Suprapubic skin (tissue), 4 donors: Measurements from ENCODE around the gene PLBD1. TPM values are rescaled to one million over a fixed set of nuclear protein-coding genes. Genes with fewer than 3 reads are reported as not detected.

Source experiments
- DNase-seq, 2 donors: peaks; one replicate each; pipeline ENCODE4 v3.0.0-alpha.2; 2019; ENCODE audit warnings: low spot score in 2 of 2
- H3K27ac ChIP-seq: fragments of 200-600 bp; sonication (generic); one replicate; pipeline ENCODE4 v1.5.1; 2019
- H3K27me3 ChIP-seq: fragments of 200-600 bp; sonication (generic); one replicate; pipeline ENCODE4 v1.5.1; 2019
- H3K36me3 ChIP-seq: fragments of 200-600 bp; sonication (generic); one replicate; pipeline ENCODE4 v1.5.1; 2019
- H3K4me1 ChIP-seq: fragments of 200-600 bp; sonication (generic); one replicate; pipeline ENCODE4 v1.5.1; 2019
- H3K4me3 ChIP-seq: fragments of 200-600 bp; sonication (generic); one replicate; pipeline ENCODE4 v1.5.1; 2019; ENCODE audit warnings: mild to moderate bottlenecking
- H3K9me3 ChIP-seq: fragments of 200-600 bp; sonication (generic); one replicate; pipeline ENCODE4 v1.5.1; 2019
- CTCF ChIP-seq, 2 donors: fragments of 200-600 bp in 1 of 2; fragments of 450-650 bp in 1 of 2; sonication (generic) in 1 of 2; IDR thresholded peaks; one replicate each; pipeline ENCODE4 v1.5.1; 2016 to 2019; ENCODE audit warnings: antibody characterized with exemption in 2 of 2, mild to moderate bottlenecking in 1 of 2, moderate library complexity in 1 of 2
- EP300 ChIP-seq: sonication (generic); formaldehyde crosslinking; IDR thresholded peaks from one replicate; pipeline ENCODE4 v1.6.1; 2017; ENCODE audit warnings: antibody characterized with exemption
- POLR2A ChIP-seq, 2 donors: fragments of 450-650 bp; IDR thresholded peaks; one replicate each; pipeline ENCODE4 v1.6.1; 2017; ENCODE audit warnings: antibody characterized with exemption in 2 of 2, mild to moderate bottlenecking in 2 of 2, moderate library complexity in 2 of 2
- POLR2AphosphoS5 ChIP-seq, 3 donors: sonication (generic); formaldehyde crosslinking; IDR thresholded peaks; one replicate each; pipeline ENCODE4 v1.6.1; 2017; ENCODE audit warnings: antibody characterized with exemption in 3 of 3
- WGBS: methylation state at CpG from one replicate; pipeline ENCODE4 v1.1.5; 2018; 5-methylcytosine and 5-hydroxymethylcytosine counted together
- total RNA-seq, 4 donors: library from RNA; depleted of rRNA; stranded (reverse); fragments of >200 nt; gene quantifications; one replicate each; pipeline ENCODE4 v1.1.0, GENCODE V29; 2016

Gene PLBD1
- total RNA-seq, 4 donors from 2014 or later, result 10.6 to 22.0 (median 18.1) TPM

DNA sequence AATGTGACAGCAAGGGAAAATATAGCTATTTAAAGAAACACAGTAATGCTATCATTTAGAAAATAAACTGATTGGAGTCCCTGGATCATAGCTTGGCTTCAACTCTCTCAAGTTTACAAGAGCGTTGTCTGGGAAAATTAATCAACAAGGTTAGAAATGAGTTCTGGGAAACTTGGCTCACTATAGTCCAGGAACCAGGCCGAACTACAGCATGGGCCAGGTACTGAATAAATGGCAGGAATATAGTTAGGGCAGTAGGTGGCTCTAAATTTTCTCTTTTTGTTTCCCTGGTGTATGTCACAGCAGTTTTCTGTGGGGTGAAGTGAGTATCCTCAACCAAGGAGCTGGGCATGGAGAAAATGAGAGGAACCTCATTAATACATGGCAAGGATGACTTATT, 72.4 kb downstream of the PLBD1 start:
- peaks cover 85% of the 10 kb centered on the region for H3K36me3 ChIP-seq
- no peaks in the 10 kb centered on the region for H3K27me3 ChIP-seq
- H3K27ac ChIP-seq, result no peak overlapping the region
- no peak overlapping the region for H3K4me3 ChIP-seq
- DNase-seq, result no peak
- TF ChIP-seq POLR2AphosphoS5 (IDR thresholded peaks at IDR 0.05) (no peak), CTCF (IDR thresholded peaks at IDR 0.05) (no peak), POLR2A (IDR thresholded peaks at IDR 0.05) (no peak), EP300 (no peak)
- H3K4me1 ChIP-seq, result no peaks in the 10 kb centered on the region
- 94% methylated on average over 2 of the region's 2 CpGs for WGBS
- H3K9me3 ChIP-seq, result no peaks in the 10 kb centered on the region

GRCh38 chr12:14482886-14483285, 84.8 kb downstream of the PLBD1 start:
- WGBS, result 87% methylated on average over 2 of the region's 2 CpGs
- H3K4me3 ChIP-seq, result no peak overlapping the region
- no peak overlapping the region for H3K27ac ChIP-seq
- H3K9me3 ChIP-seq, result no peaks in the 10 kb centered on the region
- no peak for DNase-seq
- H3K36me3 ChIP-seq, result peaks cover 92% of the 10 kb centered on the region
- no peaks in the 10 kb centered on the region for H3K4me1 ChIP-seq
- TF ChIP-seq POLR2AphosphoS5 (IDR thresholded peaks at IDR 0.05), result no peak
- no peaks in the 10 kb centered on the region for H3K27me3 ChIP-seq

DNA sequence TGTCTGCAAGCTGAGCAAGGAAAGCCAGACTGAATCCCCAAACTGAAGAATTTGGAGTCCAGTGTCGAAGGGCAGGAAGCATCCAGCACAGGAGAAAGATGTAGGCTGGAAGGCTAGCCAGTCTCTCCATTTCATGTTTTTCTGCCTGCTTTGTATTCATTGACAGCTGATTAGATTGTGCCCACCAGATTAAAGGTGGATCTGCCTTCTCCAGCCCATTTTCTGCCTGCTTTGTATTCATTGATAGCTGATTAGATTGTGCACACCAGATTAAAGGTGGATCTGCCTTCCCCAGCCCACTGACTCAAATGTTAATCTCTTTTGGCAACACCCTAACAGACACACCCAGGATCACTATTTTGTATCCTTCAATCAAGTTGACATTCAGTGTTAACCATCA, 85.3 kb downstream of the PLBD1 start:
- TF ChIP-seq POLR2A (IDR thresholded peaks at IDR 0.05), result no peak
- no peak for TF ChIP-seq EP300
- TF ChIP-seq POLR2AphosphoS5 (IDR thresholded peaks at IDR 0.05), result no peak
- no peak for TF ChIP-seq CTCF (IDR thresholded peaks at IDR 0.05)
- 100% methylated on average over 1 of the region's 1 CpG for WGBS

DNA sequence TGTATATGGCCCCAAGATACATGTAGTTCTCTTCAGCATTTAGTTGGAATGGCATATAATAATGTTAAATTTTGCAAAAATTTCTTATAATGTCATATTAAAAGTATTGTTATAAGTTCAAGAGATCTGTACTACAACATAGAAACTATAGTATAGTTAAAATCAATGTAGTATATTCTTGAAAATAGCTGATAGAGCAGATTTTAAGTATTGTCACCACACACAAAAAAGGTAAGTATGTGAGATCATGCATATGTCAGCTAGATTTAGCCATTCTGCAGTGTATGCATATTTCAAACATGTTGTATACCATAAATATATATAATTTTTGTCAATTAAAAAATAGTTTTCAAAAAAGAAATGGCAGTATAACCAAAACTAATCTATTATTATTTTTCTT, 86.5 kb downstream of the PLBD1 start:
- no peak overlapping the region for H3K4me3 ChIP-seq
- H3K36me3 ChIP-seq, result peaks cover 97% of the 10 kb centered on the region
- DNase-seq, result no peak
- no peaks in the 10 kb centered on the region for H3K4me1 ChIP-seq
- no peaks in the 10 kb centered on the region for H3K27me3 ChIP-seq
- TF ChIP-seq POLR2A (IDR thresholded peaks at IDR 0.05), result no peak
- TF ChIP-seq POLR2AphosphoS5 (IDR thresholded peaks at IDR 0.05), result no peak
- no peak for TF ChIP-seq EP300
- TF ChIP-seq CTCF (IDR thresholded peaks at IDR 0.05), result no peak
- H3K9me3 ChIP-seq, result no peaks in the 10 kb centered on the region
- no peak overlapping the region for H3K27ac ChIP-seq

More for the DNA sequence above, 85.3 kb downstream of the PLBD1 start:
- H3K36me3 ChIP-seq, result peaks cover 93% of the 10 kb centered on the region
- no peaks in the 10 kb centered on the region for H3K4me1 ChIP-seq
- H3K27me3 ChIP-seq, result no peaks in the 10 kb centered on the region
- no peak for DNase-seq
- no peak overlapping the region for H3K27ac ChIP-seq
- no peak overlapping the region for H3K4me3 ChIP-seq
- H3K9me3 ChIP-seq, result no peaks in the 10 kb centered on the region

DNA sequence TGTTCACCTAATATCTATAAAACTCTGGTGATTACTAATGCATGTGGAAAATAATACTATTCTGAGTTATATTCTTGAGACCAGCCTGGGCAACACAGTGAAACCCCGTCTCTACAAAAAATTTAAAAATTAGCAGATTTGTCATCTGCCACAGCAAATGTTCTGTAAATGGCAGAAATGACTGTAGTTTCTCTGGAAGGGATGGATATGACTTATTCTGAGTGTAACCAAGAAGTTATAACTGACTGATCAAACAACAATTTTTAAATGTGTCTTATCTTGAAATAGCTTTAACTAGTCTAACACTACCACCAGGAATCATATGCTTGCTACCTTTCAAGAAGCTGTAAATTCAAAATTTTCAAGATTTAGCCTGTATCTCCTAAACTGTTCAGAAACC, 88.7 kb downstream of the PLBD1 start:
- H3K27me3 ChIP-seq, result no peaks in the 10 kb centered on the region
- 91% methylated on average over 1 of the region's 1 CpG for WGBS
- TF ChIP-seq EP300, result no peak
- peaks cover 10% of the 10 kb centered on the region for H3K9me3 ChIP-seq
- DNase-seq, result no peak
- no peak overlapping the region for H3K4me3 ChIP-seq
- H3K4me1 ChIP-seq, result no peaks in the 10 kb centered on the region
- peaks cover 90% of the 10 kb centered on the region for H3K36me3 ChIP-seq
- no peak overlapping the region for H3K27ac ChIP-seq

DNA sequence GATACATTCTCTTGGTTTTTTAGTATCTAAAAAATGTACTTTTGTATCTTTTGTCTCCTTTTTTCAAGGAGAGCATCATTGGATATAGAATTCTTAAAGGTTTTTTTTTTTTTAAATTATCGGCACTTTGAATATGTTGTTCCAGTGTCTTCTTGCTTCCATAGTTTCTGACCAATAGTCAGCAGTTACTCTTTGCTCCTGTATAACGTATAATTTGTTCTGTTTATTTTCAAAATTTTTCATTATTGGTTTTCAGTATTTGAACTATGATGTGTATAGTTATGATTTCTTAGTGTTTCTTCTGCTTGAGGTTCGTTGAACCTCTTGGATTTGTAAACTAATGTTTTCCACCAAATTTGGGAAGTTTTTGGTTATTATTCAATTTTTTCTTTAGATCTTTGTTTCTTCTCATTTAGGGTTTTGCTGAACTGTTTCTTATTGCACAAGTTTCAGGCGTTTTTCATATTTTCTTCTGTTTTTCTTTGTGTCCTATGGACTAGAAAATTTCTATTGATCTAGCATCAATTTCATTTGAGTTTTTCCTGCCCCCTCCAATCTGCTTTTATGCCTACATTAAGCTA, 93.9 kb downstream of the PLBD1 start:
- Histone ChIP-seq H3K36me3 (peaks cover 79% of the 10 kb centered on the region), H3K9me3 (peaks cover 28% of the 10 kb centered on the region), H3K4me3 (no peak overlapping the region), H3K4me1 (no peaks in the 10 kb centered on the region), H3K27me3 (no peaks in the 10 kb centered on the region), H3K27ac (no peak overlapping the region)
- no peak for TF ChIP-seq CTCF (IDR thresholded peaks at IDR 0.05)
- TF ChIP-seq POLR2AphosphoS5 (IDR thresholded peaks at IDR 0.05), result no peak
- TF ChIP-seq EP300, result no peak
- TF ChIP-seq POLR2A (IDR thresholded peaks at IDR 0.05), result no peak
- no peak for DNase-seq
- WGBS, result 87% methylated on average over 4 of the region's 4 CpGs
